ENCODE measurements around the gene C5orf63. TPM values are rescaled to one million over a fixed set of nuclear protein-coding genes. Genes with fewer than 3 reads are reported as not detected.
"Not testable (repeated sequence)": the region's sequence is repeated elsewhere in the genome, so short reads cannot be mapped to it uniquely, and the experiment has no call there.

The C5orf63 gene
- polyA plus RNA-seq (ENCODE audit: insufficient read length in 4 of 4) = 10 to 100 TPM in 3 of 4 donors, 1 to 10 TPM in 1; 8.8 to 21.1 (median 13.1) TPM

GRCh38 chr5:127072861-127073846, at the start of gene C5orf63:
Gene C5orf63 (minus strand): TSS chr5:127073502. CDS start chr5:127058995, 14,507 bp downstream.
- peak in 2 of 4 donors; percentile 14 to 44 for DNase-seq (ENCODE audit: low read depth in 4 of 4, low spot score in 3 of 4)

GRCh38 chr5:127112347-127112864, 39.1 kb upstream of the C5orf63 start:
- DNase-seq (ENCODE audit: low read depth in 4 of 4, low spot score in 3 of 4) = no peak

GRCh38 chr5:127111112-127111511, 37.8 kb upstream of the C5orf63 start:
- DNase-seq (ENCODE audit: low read depth in 4 of 4, low spot score in 3 of 4) = no peak

- not testable (repeated sequence) for DNase-seq (ENCODE audit: low read depth in 4 of 4, low spot score in 3 of 4)
Observed at GRCh38 chr5:127108624-127109260, 35.4 kb upstream of the C5orf63 start.

GRCh38 chr5:127101935-127102334, 28.6 kb upstream of the C5orf63 start:
- no peak for DNase-seq (ENCODE audit: low read depth in 4 of 4, low spot score in 3 of 4)

GRCh38 chr5:127101533-127101932, 28.2 kb upstream of the C5orf63 start:
- no peak for DNase-seq (ENCODE audit: low read depth in 4 of 4, low spot score in 3 of 4)

GRCh38 chr5:127098241-127098640, 24.9 kb upstream of the C5orf63 start:
- no peak for DNase-seq (ENCODE audit: low read depth in 4 of 4, low spot score in 3 of 4)

- no peak for DNase-seq (ENCODE audit: low read depth in 4 of 4, low spot score in 3 of 4)
Observed at GRCh38 chr5:127097278-127097677, 24.0 kb upstream of the C5orf63 start.

- no peak for DNase-seq (ENCODE audit: low read depth in 4 of 4, low spot score in 3 of 4)
Observed at GRCh38 chr5:127096328-127096993, 23.2 kb upstream of the C5orf63 start.

GRCh38 chr5:127094161-127094814, 21.0 kb upstream of the C5orf63 start:
- DNase-seq (ENCODE audit: low read depth in 4 of 4, low spot score in 3 of 4) = no peak

GRCh38 chr5:127092690-127093089, 19.4 kb upstream of the C5orf63 start:
- DNase-seq (ENCODE audit: low read depth in 4 of 4, low spot score in 3 of 4) = no peak

GRCh38 chr5:127089191-127089590, 15.9 kb upstream of the C5orf63 start:
- DNase-seq (ENCODE audit: low read depth in 4 of 4, low spot score in 3 of 4) = no peak

GRCh38 chr5:127088251-127088650, 14.9 kb upstream of the C5orf63 start:
- no peak for DNase-seq (ENCODE audit: low read depth in 4 of 4, low spot score in 3 of 4)

GRCh38 chr5:127086589-127086988, 13.3 kb upstream of the C5orf63 start:
- no peak for DNase-seq (ENCODE audit: low read depth in 4 of 4, low spot score in 3 of 4)

- DNase-seq (ENCODE audit: low read depth in 4 of 4, low spot score in 3 of 4) = no peak
Observed at GRCh38 chr5:127085796-127086195, 12.5 kb upstream of the C5orf63 start.

- DNase-seq (ENCODE audit: low read depth in 4 of 4, low spot score in 3 of 4) = no peak
Observed at GRCh38 chr5:127085371-127085770, 12.1 kb upstream of the C5orf63 start.

GRCh38 chr5:127084656-127085055, 11.4 kb upstream of the C5orf63 start:
- DNase-seq (ENCODE audit: low read depth in 4 of 4, low spot score in 3 of 4) = no peak

- no peak for DNase-seq (ENCODE audit: low read depth in 4 of 4, low spot score in 3 of 4)
Observed at GRCh38 chr5:127083711-127084110, 10.4 kb upstream of the C5orf63 start.

- DNase-seq (ENCODE audit: low read depth in 4 of 4, low spot score in 3 of 4) = no peak
Observed at GRCh38 chr5:127079994-127080491, 6.7 kb upstream of the C5orf63 start.

GRCh38 chr5:127077366-127077765, 4.1 kb upstream of the C5orf63 start:
- DNase-seq (ENCODE audit: low read depth in 4 of 4, low spot score in 3 of 4) = no peak

All from left renal pelvis (tissue), 4 donors.